Measurements from ENCODE around the gene ITM2C. TPM values are rescaled to one million over a fixed set of nuclear protein-coding genes. Genes with fewer than 3 reads are reported as not detected.

The ITM2C gene
- total and polyA plus RNA-seq, 2 donors (not counting 1 experiment from before 2014, with no cell fraction given) = 36.9 to 62.8 TPM

- ChIA-PET POLR2A (no interaction called here), CTCF (interaction anchor here (1.2 to 5.2 kb wide), 4 partner anchors 9 to 83 kb away, joined by 3 to 61 read pairs (median 8); no protein-coding TSS in a partner anchor)
- Histone ChIP-seq H3K9me3 (ENCODE audit: control extremely low read depth in 1 of 3, control insufficient read depth in 2 of 3, insufficient read depth in 1 of 3, low read length in 2 of 3) (no peaks in the 10 kb centered on the region), H3K9ac (ENCODE audit: low read length) (no peak overlapping the region), H3K27me3 (replicated peaks in 1 of 4; ENCODE audit: control extremely low read depth in 1 of 4, control insufficient read depth in 3 of 4, insufficient read depth in 4 of 4, low read length in 3 of 4) (no peaks in the 10 kb centered on the region), H3K4me2 (replicated peaks; ENCODE audit: low read depth, low read length, poor library complexity, severe bottlenecking) (no peak overlapping the region), H3K79me2 (ENCODE audit: control insufficient read depth, insufficient read depth, low read length) (no peaks in the 10 kb centered on the region), H3K36me3 (replicated peaks in 1 of 2; ENCODE audit: control extremely low read depth in 1 of 2, control insufficient read depth in 1 of 2, extremely low read depth in 1 of 2, insufficient read depth in 2 of 2, low read length in 1 of 2) (no peaks in the 10 kb centered on the region), H4K20me1 (ENCODE audit: control insufficient read depth, insufficient read depth, low read length, poor library complexity, severe bottlenecking) (no peaks in the 10 kb centered on the region), H3K4me3 (ENCODE audit: control extremely low read depth in 1 of 5, extremely low read depth in 1 of 5, insufficient read depth in 1 of 5, low read depth in 2 of 5, low read length in 4 of 5) (no peak overlapping the region), H3K4me1 (ENCODE audit: control insufficient read depth in 2 of 2, insufficient read depth in 2 of 2, low read length in 2 of 2) (peaks cover 13 to 22% of the 10 kb centered on the region in 2 donors), H2AFZ (ENCODE audit: insufficient read depth, low read depth, low read length, poor library complexity, severe bottlenecking) (no peak overlapping the region), H3K27ac (ENCODE audit: low read length in 2 of 2) (no peak overlapping the region)
- H3K27me3 Mint-ChIP-seq = no peaks in the 10 kb centered on the region
- no peak for TF ChIP-seq CTCF (IDR thresholded peaks at IDR 0.05)
- TF ChIP-seq EZH2 (IDR thresholded peaks at IDR 0.05; ENCODE audit: borderline replicate concordance, insufficient read depth, low read depth, low read length, poor library complexity, severe bottlenecking) = no peak
- 95% methylated on average over 17 of the region's 19 CpGs for WGBS (ENCODE audit: insufficient coverage)
- intact Hi-C loops (cut with micrococcal nuclease) = no loop called here
- no peak overlapping the region for H3K27ac Mint-ChIP-seq
- no peak overlapping the region for H3K4me3 Mint-ChIP-seq
- H3K4me1 Mint-ChIP-seq = peaks cover 17% of the 10 kb centered on the region
- no peak for ATAC-seq (ENCODE audit: low read depth)
- DNase-seq = no peak
- H3K9me3 Mint-ChIP-seq (ENCODE audit: insufficient read depth) = no peaks in the 10 kb centered on the region
Measured at GRCh38 chr2:230903231-230904150, 38.7 kb downstream of the ITM2C start.

- no peaks in the 10 kb centered on the region for H4K20me1 ChIP-seq (ENCODE audit: control insufficient read depth, insufficient read depth, low read length, poor library complexity, severe bottlenecking)
- no peak overlapping the region for H3K27ac ChIP-seq (ENCODE audit: low read length in 2 of 2)
- intact Hi-C loops (cut with micrococcal nuclease) = no loop called here
- WGBS (ENCODE audit: insufficient coverage) = 93% methylated on average over 13 of the region's 15 CpGs
- H3K27me3 Mint-ChIP-seq = no peaks in the 10 kb centered on the region
- no peaks in the 10 kb centered on the region for H3K79me2 ChIP-seq (ENCODE audit: control insufficient read depth, insufficient read depth, low read length)
- H3K4me3 ChIP-seq (ENCODE audit: control extremely low read depth in 1 of 5, extremely low read depth in 1 of 5, insufficient read depth in 1 of 5, low read depth in 2 of 5, low read length in 4 of 5) = no peak overlapping the region
- H3K9me3 ChIP-seq (ENCODE audit: control extremely low read depth in 1 of 3, control insufficient read depth in 2 of 3, insufficient read depth in 1 of 3, low read length in 2 of 3) = no peaks in the 10 kb centered on the region
- no peak overlapping the region for H3K27ac Mint-ChIP-seq
- H3K27me3 ChIP-seq (replicated peaks in 1 of 4; ENCODE audit: control extremely low read depth in 1 of 4, control insufficient read depth in 3 of 4, insufficient read depth in 4 of 4, low read length in 3 of 4) = no peaks in the 10 kb centered on the region
- H3K9ac ChIP-seq (ENCODE audit: low read length) = no peak overlapping the region
- no peak overlapping the region for H2AFZ ChIP-seq (ENCODE audit: insufficient read depth, low read depth, low read length, poor library complexity, severe bottlenecking)
- H3K4me2 ChIP-seq (replicated peaks; ENCODE audit: low read depth, low read length, poor library complexity, severe bottlenecking) = no peak overlapping the region
- no peak for DNase-seq
- no peak for ATAC-seq (ENCODE audit: low read depth)
- ChIA-PET CTCF (interaction anchor here (0.9 to 5.2 kb wide), 4 partner anchors 8 to 82 kb away, joined by 3 to 61 read pairs (median 8); no protein-coding TSS in a partner anchor), POLR2A (no interaction called here)
- peaks cover 13 to 28% of the 10 kb centered on the region in 2 donors for H3K4me1 ChIP-seq (ENCODE audit: control insufficient read depth in 2 of 2, insufficient read depth in 2 of 2, low read length in 2 of 2)
- no peaks in the 10 kb centered on the region for H3K36me3 ChIP-seq (replicated peaks in 1 of 2; ENCODE audit: control extremely low read depth in 1 of 2, control insufficient read depth in 1 of 2, extremely low read depth in 1 of 2, insufficient read depth in 2 of 2, low read length in 1 of 2)
- H3K9me3 Mint-ChIP-seq (ENCODE audit: insufficient read depth) = no peaks in the 10 kb centered on the region
- no peak for TF ChIP-seq CTCF (IDR thresholded peaks at IDR 0.05)
- no peak for TF ChIP-seq EZH2 (IDR thresholded peaks at IDR 0.05; ENCODE audit: borderline replicate concordance, insufficient read depth, low read depth, low read length, poor library complexity, severe bottlenecking)
- H3K4me3 Mint-ChIP-seq = no peak overlapping the region
- peaks cover 24% of the 10 kb centered on the region for H3K4me1 Mint-ChIP-seq
Measured at GRCh38 chr2:230904856-230905447, 40.2 kb downstream of the ITM2C start.
